SK-N-SH treated with all-trans-retinoic acid at 6 μM for 48 hours (cell line): ENCODE measurements around the gene MYO16.

Source experiments
- BACH2 ChIP-seq: fragments of 250-450 bp; sonication (Bioruptor Pico); IDR thresholded peaks from 2 replicates; pipeline ENCODE4 v1.9.0; 2021; ENCODE audit warnings: mild to moderate bottlenecking, borderline replicate concordance
- ESRRG ChIP-seq: fragments of 250-450 bp; sonication (Bioruptor Pico); IDR thresholded peaks from 2 replicates; pipeline ENCODE4 v1.6.1; 2021; ENCODE audit warnings: mild to moderate bottlenecking
- TF ChIP-seq, protein P1 (sequence below): fragments of 250-450 bp; sonication (Bioruptor Pico); IDR thresholded peaks from 2 replicates; pipeline ENCODE4 v1.5.1; 2020; ENCODE audit warnings: low read depth, mild to moderate bottlenecking, moderate library complexity
- TF ChIP-seq, protein P2 (sequence below): fragments of 250-450 bp; sonication (Bioruptor Pico); IDR thresholded peaks from 2 replicates; pipeline ENCODE4 v1.8.0; 2020; ENCODE audit warnings: mild to moderate bottlenecking, moderate library complexity, borderline replicate concordance

DNA sequence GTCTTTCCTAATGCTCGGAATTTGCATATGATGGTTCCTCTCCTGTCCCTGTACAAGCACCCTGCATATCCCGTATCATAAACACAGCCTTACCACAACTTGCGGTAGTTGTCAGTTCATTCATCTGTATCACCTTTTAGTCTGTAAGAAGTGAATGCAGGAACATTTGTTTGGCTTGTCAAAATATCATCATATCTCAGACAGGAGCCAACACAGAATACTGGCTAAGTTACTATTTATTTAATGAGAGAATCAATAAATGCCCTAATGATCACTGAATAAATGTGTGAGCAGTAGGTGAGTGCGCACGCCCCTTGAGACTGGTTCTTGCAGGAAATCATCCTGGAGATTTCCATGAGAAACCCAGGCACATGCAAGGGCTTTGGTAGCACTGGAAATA is 182.8 kb downstream of the MYO16 start:
- TF ChIP-seq, protein P1, sequence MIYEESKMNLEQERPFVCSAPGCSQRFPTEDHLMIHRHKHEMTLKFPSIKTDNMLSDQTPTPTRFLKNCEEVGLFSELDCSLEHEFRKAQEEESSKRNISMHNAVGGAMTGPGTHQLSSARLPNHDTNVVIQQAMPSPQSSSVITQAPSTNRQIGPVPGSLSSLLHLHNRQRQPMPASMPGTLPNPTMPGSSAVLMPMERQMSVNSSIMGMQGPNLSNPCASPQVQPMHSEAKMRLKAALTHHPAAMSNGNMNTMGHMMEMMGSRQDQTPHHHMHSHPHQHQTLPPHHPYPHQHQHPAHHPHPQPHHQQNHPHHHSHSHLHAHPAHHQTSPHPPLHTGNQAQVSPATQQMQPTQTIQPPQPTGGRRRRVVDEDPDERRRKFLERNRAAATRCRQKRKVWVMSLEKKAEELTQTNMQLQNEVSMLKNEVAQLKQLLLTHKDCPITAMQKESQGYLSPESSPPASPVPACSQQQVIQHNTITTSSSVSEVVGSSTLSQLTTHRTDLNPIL (CRISPR knock-in tag) = no peak
- TF ChIP-seq BACH2 (CRISPR knock-in tag) (no peak), ESRRG (no peak)
- TF ChIP-seq, protein P2, sequence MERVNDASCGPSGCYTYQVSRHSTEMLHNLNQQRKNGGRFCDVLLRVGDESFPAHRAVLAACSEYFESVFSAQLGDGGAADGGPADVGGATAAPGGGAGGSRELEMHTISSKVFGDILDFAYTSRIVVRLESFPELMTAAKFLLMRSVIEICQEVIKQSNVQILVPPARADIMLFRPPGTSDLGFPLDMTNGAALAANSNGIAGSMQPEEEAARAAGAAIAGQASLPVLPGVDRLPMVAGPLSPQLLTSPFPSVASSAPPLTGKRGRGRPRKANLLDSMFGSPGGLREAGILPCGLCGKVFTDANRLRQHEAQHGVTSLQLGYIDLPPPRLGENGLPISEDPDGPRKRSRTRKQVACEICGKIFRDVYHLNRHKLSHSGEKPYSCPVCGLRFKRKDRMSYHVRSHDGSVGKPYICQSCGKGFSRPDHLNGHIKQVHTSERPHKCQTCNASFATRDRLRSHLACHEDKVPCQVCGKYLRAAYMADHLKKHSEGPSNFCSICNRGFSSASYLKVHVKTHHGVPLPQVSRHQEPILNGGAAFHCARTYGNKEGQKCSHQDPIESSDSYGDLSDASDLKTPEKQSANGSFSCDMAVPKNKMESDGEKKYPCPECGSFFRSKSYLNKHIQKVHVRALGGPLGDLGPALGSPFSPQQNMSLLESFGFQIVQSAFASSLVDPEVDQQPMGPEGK (CRISPR knock-in tag) = no peak
